Large intestine (tissue), 3 donors: Measurements from ENCODE around the gene BORCS6. TPM values are rescaled to one million over a fixed set of nuclear protein-coding genes. Genes with fewer than 3 reads are reported as not detected.
A peak's percentile ranks its signal among the peaks of the same experiment; 100 is the strongest.

Experiments used
- DNase-seq, 2 donors: peaks; one replicate each; pipeline versions ENCODE4 v3.0.0 to v3.0.0-alpha.2; 2013
- H3K27ac ChIP-seq: one replicate; pipeline ENCODE4 v1.5.1; 2013; ENCODE audit warnings: low read length
- H3K27me3 ChIP-seq: 2 replicates; pipeline ENCODE4 v1.6.1; 2013; ENCODE audit warnings: low read length; ENCODE audit not compliant: control insufficient read depth, insufficient read depth
- H3K36me3 ChIP-seq: 2 replicates; pipeline ENCODE4 v1.6.1; 2013; ENCODE audit warnings: low read length; ENCODE audit not compliant: control insufficient read depth, insufficient read depth
- H3K4me1 ChIP-seq: one replicate; pipeline ENCODE4 v1.6.1; 2013; ENCODE audit warnings: low read length; ENCODE audit not compliant: control insufficient read depth, insufficient read depth
- H3K4me3 ChIP-seq: one replicate; pipeline ENCODE4 v1.5.1; 2013; ENCODE audit warnings: low read length
- H3K9me3 ChIP-seq: one replicate; pipeline ENCODE4 v1.6.1; 2013; ENCODE audit warnings: mild to moderate bottlenecking, low read depth, low read length, moderate library complexity; ENCODE audit not compliant: control insufficient read depth
- WGBS: methylation state at CpG from one replicate; pipeline ENCODE4 v1.1.5; 2013; ENCODE audit warnings: low lambda C conversion rate; ENCODE audit not compliant: insufficient coverage; 5-methylcytosine and 5-hydroxymethylcytosine counted together
- polyA plus RNA-seq: library from polyadenylated mRNA; unstranded; fragments of 120-200 nt; gene quantifications from one replicate; pipeline ENCODE4 v1.2.1, GENCODE V29; 2013

The BORCS6 gene
- polyA plus RNA-seq, 1 donor, result 6.3 TPM

- H3K4me1 ChIP-seq, result peaks cover 31% of the 10 kb centered on the region
- no peak for DNase-seq
- H3K36me3 ChIP-seq, result no peaks in the 10 kb centered on the region
- H3K27ac ChIP-seq, result peak overlapping the region; percentile 97
- no CpG with 5 or more reads among the region's 12 CpGs for WGBS
- H3K4me3 ChIP-seq, result peak overlapping the region; percentile 82
- no peaks in the 10 kb centered on the region for H3K27me3 ChIP-seq
- H3K9me3 ChIP-seq, result no peaks in the 10 kb centered on the region
Observed at GRCh38 chr17:8188263-8188839, 1.6 kb downstream of the BORCS6 start.

- peak; percentile 93 to 97 for DNase-seq
- no peaks in the 10 kb centered on the region for H3K27me3 ChIP-seq
- H3K9me3 ChIP-seq, result no peaks in the 10 kb centered on the region
- no peaks in the 10 kb centered on the region for H3K36me3 ChIP-seq
- H3K4me3 ChIP-seq, result peak overlapping the region; percentile 82
- WGBS, result 7% methylated on average over 3 of the region's 25 CpGs
- H3K27ac ChIP-seq, result peak overlapping the region; percentile 97
- H3K4me1 ChIP-seq, result peaks cover 30% of the 10 kb centered on the region
Observed at GRCh38 chr17:8187517-8188262, 2.3 kb downstream of the BORCS6 start.

- 0% methylated on average over 2 of the region's 32 CpGs for WGBS
- Histone ChIP-seq H3K4me1 (peaks cover 27% of the 10 kb centered on the region), H3K36me3 (no peaks in the 10 kb centered on the region), H3K27ac (peak overlapping the region; percentile 97), H3K4me3 (peak overlapping the region; percentile 82), H3K9me3 (no peaks in the 10 kb centered on the region), H3K27me3 (no peaks in the 10 kb centered on the region)
- DNase-seq, result peak; percentile 92 to 95
Observed at GRCh38 chr17:8186787-8187516, 3.0 kb downstream of the BORCS6 start.

GRCh38 chr17:8186446-8186786 lies 3.6 kb downstream of the BORCS6 start:
- no CpG with 5 or more reads among the region's 23 CpGs for WGBS
- H3K4me1 ChIP-seq, result peaks cover 23% of the 10 kb centered on the region
- H3K9me3 ChIP-seq, result no peaks in the 10 kb centered on the region
- no peaks in the 10 kb centered on the region for H3K27me3 ChIP-seq
- H3K4me3 ChIP-seq, result peak overlapping the region; percentile 82
- DNase-seq, result no peak
- H3K27ac ChIP-seq, result peak overlapping the region; percentile 97
- no peaks in the 10 kb centered on the region for H3K36me3 ChIP-seq

GRCh38 chr17:8185582-8186445 lies 4.2 kb downstream of the BORCS6 start:
- no peaks in the 10 kb centered on the region for H3K9me3 ChIP-seq
- no peaks in the 10 kb centered on the region for H3K27me3 ChIP-seq
- DNase-seq, result peak; percentile 75 to 78
- H3K4me3 ChIP-seq, result peak overlapping the region; percentile 82
- peak overlapping the region; percentile 97 for H3K27ac ChIP-seq
- peaks cover 21% of the 10 kb centered on the region for H3K4me1 ChIP-seq
- no CpG with 5 or more reads among the region's 44 CpGs for WGBS
- H3K36me3 ChIP-seq, result no peaks in the 10 kb centered on the region

- WGBS, result no CpG with 5 or more reads among the region's 19 CpGs
- DNase-seq, result peak in 1 of 2 donors; percentile 47
- H3K4me1 ChIP-seq, result peaks cover 26% of the 10 kb centered on the region
- peak overlapping the region; percentile 73 for H3K27ac ChIP-seq
- H3K27me3 ChIP-seq, result no peaks in the 10 kb centered on the region
- H3K9me3 ChIP-seq, result no peaks in the 10 kb centered on the region
- H3K36me3 ChIP-seq, result no peaks in the 10 kb centered on the region
- H3K4me3 ChIP-seq, result peak overlapping the region; percentile 80
Observed at GRCh38 chr17:8176998-8177731, 12.8 kb downstream of the BORCS6 start.

- Histone ChIP-seq H3K27me3 (no peaks in the 10 kb centered on the region), H3K36me3 (no peaks in the 10 kb centered on the region), H3K9me3 (no peaks in the 10 kb centered on the region), H3K27ac (peak within 1 kb of the TSS; percentile 73), H3K4me3 (peak within 1 kb of the TSS; percentile 80), H3K4me1 (peaks cover 26% of the 10 kb centered on the region)
- DNase-seq, result peak; percentile 88 to 90
- WGBS, result no CpG with 5 or more reads among the region's 56 CpGs
Observed at GRCh38 chr17:8176197-8176940, 13.6 kb downstream of the BORCS6 start, which contains the start of gene TMEM107. Gene TMEM107, minus strand, starts transcription at chr17:8176380. Its CDS starts 94 bp downstream, at chr17:8176286.

- H3K36me3 ChIP-seq, result no peaks in the 10 kb centered on the region
- WGBS, result no CpG with 5 or more reads among the region's 11 CpGs
- H3K4me1 ChIP-seq, result peaks cover 26% of the 10 kb centered on the region
- no peaks in the 10 kb centered on the region for H3K9me3 ChIP-seq
- peak overlapping the region; percentile 80 for H3K4me3 ChIP-seq
- H3K27me3 ChIP-seq, result no peaks in the 10 kb centered on the region
- no peak for DNase-seq
- peak overlapping the region; percentile 73 for H3K27ac ChIP-seq
Observed at GRCh38 chr17:8175795-8176196, 14.2 kb downstream of the BORCS6 start.

GRCh38 chr17:8173871-8174322 lies 16.1 kb downstream of the BORCS6 start:
- H3K4me1 ChIP-seq, result peaks cover 26% of the 10 kb centered on the region
- H3K36me3 ChIP-seq, result no peaks in the 10 kb centered on the region
- H3K9me3 ChIP-seq, result no peaks in the 10 kb centered on the region
- peak overlapping the region; percentile 79 for H3K27ac ChIP-seq
- no peak for DNase-seq
- no peaks in the 10 kb centered on the region for H3K27me3 ChIP-seq
- H3K4me3 ChIP-seq, result peak overlapping the region; percentile 35
- WGBS, result 0% methylated on average over 1 of the region's 14 CpGs
